ENCODE results near the gene GRK5.

GRCh38 chr10:119423510-119424257 lies 216.3 kb downstream of the GRK5 start:
- TF ChIP-seq POLR2AphosphoS5 (IDR thresholded peaks at IDR 0.05; ENCODE audit: borderline replicate concordance, low read depth, low read length) (no peak), EZH2 (IDR thresholded peaks at IDR 0.05) (no peak), FOXP2 (optimal IDR thresholded peaks at IDR 0.05; ENCODE audit: control extremely low read depth, extremely low read length, insufficient read depth) (no peak)
